ENCODE results near the gene AADACL4. TPM values are rescaled to one million over a fixed set of nuclear protein-coding genes. Genes with fewer than 3 reads are reported as not detected.

The AADACL4 gene
- total RNA-seq, 4 donors from 2014 or later = not detected

DNA sequence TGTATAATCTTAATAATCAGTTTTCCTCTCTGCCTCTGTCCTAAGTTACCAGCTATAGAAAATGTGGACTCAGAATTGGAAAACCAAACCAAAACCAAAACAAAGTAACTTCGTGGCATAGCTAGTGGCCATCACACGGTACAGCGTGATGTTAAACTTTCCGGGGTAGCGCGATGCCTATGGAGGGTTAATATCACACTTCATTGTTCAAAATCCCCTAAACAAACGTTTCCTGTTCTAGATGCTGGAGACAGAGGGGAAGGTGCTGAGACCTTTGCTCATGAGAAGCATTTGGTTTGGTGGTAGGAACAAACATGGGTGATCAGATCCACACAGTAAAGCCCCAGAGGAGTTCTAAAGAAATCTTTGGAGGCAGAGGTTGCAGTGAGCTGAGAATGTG, 4.9 kb downstream of the AADACL4 start:
- 85% methylated on average over 7 of the region's 7 CpGs for WGBS
- Histone ChIP-seq H3K4me1 (no peaks in the 10 kb centered on the region), H3K9me3 (no peaks in the 10 kb centered on the region), H3K36me3 (no peaks in the 10 kb centered on the region), H3K27me3 (peaks cover 10% of the 10 kb centered on the region), H3K4me3 (no peak overlapping the region), H3K27ac (no peak overlapping the region)
- TF ChIP-seq POLR2AphosphoS5 (IDR thresholded peaks at IDR 0.05) (no peak), EP300 (IDR thresholded peaks at IDR 0.05) (no peak), POLR2A (IDR thresholded peaks at IDR 0.05) (no peak)
- TF ChIP-seq, protein P1, sequence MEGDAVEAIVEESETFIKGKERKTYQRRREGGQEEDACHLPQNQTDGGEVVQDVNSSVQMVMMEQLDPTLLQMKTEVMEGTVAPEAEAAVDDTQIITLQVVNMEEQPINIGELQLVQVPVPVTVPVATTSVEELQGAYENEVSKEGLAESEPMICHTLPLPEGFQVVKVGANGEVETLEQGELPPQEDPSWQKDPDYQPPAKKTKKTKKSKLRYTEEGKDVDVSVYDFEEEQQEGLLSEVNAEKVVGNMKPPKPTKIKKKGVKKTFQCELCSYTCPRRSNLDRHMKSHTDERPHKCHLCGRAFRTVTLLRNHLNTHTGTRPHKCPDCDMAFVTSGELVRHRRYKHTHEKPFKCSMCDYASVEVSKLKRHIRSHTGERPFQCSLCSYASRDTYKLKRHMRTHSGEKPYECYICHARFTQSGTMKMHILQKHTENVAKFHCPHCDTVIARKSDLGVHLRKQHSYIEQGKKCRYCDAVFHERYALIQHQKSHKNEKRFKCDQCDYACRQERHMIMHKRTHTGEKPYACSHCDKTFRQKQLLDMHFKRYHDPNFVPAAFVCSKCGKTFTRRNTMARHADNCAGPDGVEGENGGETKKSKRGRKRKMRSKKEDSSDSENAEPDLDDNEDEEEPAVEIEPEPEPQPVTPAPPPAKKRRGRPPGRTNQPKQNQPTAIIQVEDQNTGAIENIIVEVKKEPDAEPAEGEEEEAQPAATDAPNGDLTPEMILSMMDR (IDR thresholded peaks at IDR 0.05) = no peak
- DNase-seq (ENCODE audit: low spot score in 2 of 2) = no peak

DNA sequence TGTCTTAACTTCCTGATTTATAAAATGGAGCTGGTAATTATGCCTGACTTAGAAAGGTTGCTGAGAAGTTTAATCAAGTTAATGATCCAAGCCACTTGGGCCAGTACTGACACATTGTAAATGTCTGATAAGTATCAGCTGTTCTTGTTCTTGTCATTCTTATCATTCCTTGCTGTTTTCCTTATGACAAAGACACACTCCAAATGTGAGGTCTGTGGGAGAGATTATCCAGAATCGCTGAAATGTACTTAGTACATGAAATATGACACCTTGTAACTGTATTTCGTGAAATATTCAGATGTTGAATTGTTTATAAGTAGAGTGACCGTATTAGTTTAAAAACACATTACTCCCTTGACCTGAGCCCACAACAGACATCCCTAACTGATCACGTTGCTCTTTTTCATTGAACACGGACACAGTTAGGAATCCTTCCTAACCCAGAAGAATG, 6.1 kb downstream of the AADACL4 start:
- Histone ChIP-seq H3K36me3 (no peaks in the 10 kb centered on the region), H3K4me3 (no peak overlapping the region), H3K9me3 (no peaks in the 10 kb centered on the region), H3K4me1 (no peaks in the 10 kb centered on the region), H3K27me3 (peaks cover 5% of the 10 kb centered on the region), H3K27ac (no peak overlapping the region)
- TF ChIP-seq POLR2A (IDR thresholded peaks at IDR 0.05) (no peak), POLR2AphosphoS5 (IDR thresholded peaks at IDR 0.05) (no peak), EP300 (IDR thresholded peaks at IDR 0.05) (no peak)
- TF ChIP-seq, protein P1 (IDR thresholded peaks at IDR 0.05) = no peak
- WGBS = 42% methylated on average over 5 of the region's 5 CpGs
- no peak for DNase-seq (ENCODE audit: low spot score in 2 of 2)

DNA sequence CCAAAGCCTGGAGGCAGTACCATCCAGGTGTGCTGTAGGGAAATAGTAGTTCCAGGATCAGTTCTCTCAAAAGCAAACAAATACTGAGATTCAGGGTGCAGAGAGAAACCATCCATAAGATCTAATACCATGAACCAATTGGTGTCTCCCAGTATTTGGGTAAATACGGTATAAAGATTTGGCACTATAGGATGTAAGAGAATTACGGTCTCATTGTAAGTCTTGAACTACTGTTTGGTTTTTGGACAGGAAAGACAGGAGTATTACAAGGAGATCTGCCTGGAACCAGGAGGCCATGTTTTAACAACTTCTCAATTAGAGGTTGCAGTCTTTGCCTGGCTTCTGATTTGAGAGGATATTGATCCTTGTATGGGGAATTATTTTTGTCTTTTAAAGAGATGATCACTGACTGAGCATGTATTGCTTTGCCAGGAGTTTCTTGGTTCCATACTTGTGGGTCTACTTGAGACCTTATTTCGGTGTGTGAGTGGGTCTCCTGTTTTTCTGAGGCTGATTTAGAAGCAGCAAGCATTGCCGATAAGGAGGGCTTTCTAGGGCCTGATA, 10.2 kb downstream of the AADACL4 start:
- WGBS = 84% methylated on average over 4 of the region's 4 CpGs

DNA sequence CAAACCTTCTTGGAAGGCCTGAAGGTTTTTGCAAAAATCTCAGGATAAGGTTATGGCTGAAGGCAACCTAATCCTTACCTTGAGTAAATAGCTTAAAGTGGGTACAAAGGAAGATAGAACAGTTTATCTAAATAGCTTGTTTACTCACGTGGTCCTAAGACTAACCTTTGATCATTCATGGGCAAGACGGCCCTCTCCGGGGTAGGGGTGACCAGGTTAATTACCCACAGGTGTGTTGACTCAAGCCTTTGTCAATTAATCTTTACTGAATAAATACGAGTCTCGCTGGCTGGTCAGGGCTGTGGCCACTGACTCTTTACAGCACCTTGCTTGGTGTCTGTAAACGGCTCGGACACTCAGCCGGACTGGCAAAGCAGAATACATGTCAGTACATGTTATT, 10.8 kb downstream of the AADACL4 start:
- Histone ChIP-seq H3K36me3 (no peaks in the 10 kb centered on the region), H3K4me1 (no peaks in the 10 kb centered on the region), H3K27ac (no peak overlapping the region), H3K27me3 (peaks cover 8% of the 10 kb centered on the region), H3K4me3 (no peak overlapping the region), H3K9me3 (no peaks in the 10 kb centered on the region)
- WGBS = 90% methylated on average over 8 of the region's 8 CpGs
- no peak for DNase-seq (ENCODE audit: low spot score in 2 of 2)
- TF ChIP-seq POLR2AphosphoS5 (IDR thresholded peaks at IDR 0.05) (no peak), POLR2A (IDR thresholded peaks at IDR 0.05) (no peak)

More for the DNA sequence above, 10.2 kb downstream of the AADACL4 start:
- no peaks in the 10 kb centered on the region for H3K36me3 ChIP-seq
- H3K4me3 ChIP-seq = no peak overlapping the region
- no peaks in the 10 kb centered on the region for H3K9me3 ChIP-seq
- H3K27ac ChIP-seq = no peak overlapping the region
- no peaks in the 10 kb centered on the region for H3K4me1 ChIP-seq
- TF ChIP-seq POLR2AphosphoS5 (IDR thresholded peaks at IDR 0.05) (no peak), POLR2A (IDR thresholded peaks at IDR 0.05) (no peak), EP300 (IDR thresholded peaks at IDR 0.05) (no peak)
- TF ChIP-seq, protein P1 (IDR thresholded peaks at IDR 0.05) = no peak
- peaks cover 8% of the 10 kb centered on the region for H3K27me3 ChIP-seq
- no peak for DNase-seq (ENCODE audit: low spot score in 2 of 2)

DNA sequence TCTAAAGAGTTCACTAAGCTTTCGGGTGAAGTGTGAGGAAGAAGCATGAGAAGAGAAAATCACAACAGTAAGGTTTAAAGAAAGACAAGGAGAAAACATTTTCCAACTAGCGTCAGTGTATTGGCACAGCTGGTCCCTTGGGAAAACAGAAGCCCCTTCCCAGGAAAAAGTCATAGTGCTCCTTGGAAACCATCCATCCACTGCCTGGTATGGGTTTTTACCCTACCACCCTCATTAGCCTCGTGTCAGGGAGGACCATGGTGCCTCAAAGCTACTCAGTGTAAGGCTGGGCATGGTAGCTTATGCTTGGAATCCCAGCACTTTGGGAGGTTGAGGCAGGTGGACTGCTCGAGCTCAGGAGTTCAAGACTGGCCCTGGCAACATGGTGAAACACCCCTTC, 12.7 kb downstream of the AADACL4 start:
- Histone ChIP-seq H3K4me1 (no peaks in the 10 kb centered on the region), H3K36me3 (no peaks in the 10 kb centered on the region), H3K4me3 (no peak overlapping the region), H3K27me3 (peaks cover 8% of the 10 kb centered on the region), H3K27ac (no peak overlapping the region), H3K9me3 (no peaks in the 10 kb centered on the region)
- DNase-seq (ENCODE audit: low spot score in 2 of 2) = no peak
- 77% methylated on average over 3 of the region's 4 CpGs for WGBS
- TF ChIP-seq POLR2A (IDR thresholded peaks at IDR 0.05) (no peak), POLR2AphosphoS5 (IDR thresholded peaks at IDR 0.05) (no peak), EP300 (IDR thresholded peaks at IDR 0.05) (no peak)
- TF ChIP-seq, protein P1 (IDR thresholded peaks at IDR 0.05) = no peak
